MM.1S (cell line): ENCODE data around the gene HDAC6.

Experiments used
- EZH2 ChIP-seq: fragments of 300-600 bp; sonication (generic); optimal IDR thresholded peaks from 2 replicates; pipeline ENCODE3; 2017; ENCODE audit warnings: low read depth, mild to moderate bottlenecking, antibody characterized with exemption, low read length, mixed read lengths
- TF ChIP-seq, protein P1 (sequence below): fragments of 300-600 bp; sonication (generic); IDR thresholded peaks from 2 replicates; pipeline ENCODE4 v1.5.1; 2016; ENCODE audit warnings: antibody characterized with exemption, low read length, mixed read lengths

DNA sequence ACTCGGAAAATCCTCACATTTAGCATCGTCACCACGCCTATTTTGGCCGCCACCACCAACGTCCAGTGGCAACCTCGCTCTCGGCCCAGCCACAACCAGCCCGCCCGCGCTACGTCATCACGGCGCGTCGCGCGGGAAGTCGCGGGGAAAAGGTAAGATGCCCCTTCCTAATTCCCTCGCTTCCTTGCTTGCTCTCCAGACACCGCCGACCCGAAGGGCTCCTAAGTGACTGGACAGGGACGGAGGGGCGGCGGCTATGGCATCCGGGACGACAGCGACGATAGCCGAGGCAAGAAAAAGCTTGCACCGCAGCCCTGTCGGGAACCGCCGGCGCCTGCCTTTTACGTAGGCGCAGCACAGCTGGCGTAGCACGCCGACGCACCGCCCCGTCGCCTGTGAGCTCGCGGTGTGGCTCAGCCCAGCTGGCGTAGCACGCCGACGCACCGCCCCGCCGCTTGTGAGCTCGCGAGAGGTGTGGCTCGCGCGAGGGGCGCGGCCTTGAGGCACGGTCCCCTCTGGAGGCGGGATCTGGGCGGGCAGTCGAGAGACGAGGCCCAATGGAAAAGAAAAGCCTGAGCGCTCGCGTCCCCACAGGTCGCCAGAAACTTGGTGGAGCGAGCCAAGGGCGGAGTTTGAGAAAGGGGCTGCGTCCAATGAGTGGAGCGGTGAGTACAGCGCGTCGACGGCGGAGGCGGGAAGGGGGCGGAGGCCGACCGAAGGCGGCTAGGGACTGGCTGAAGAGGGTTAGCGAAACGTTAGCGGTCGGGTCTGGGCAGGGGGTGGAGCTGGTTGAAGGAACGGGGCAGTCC is at the start of gene HDAC6:
- TF ChIP-seq, protein P1, sequence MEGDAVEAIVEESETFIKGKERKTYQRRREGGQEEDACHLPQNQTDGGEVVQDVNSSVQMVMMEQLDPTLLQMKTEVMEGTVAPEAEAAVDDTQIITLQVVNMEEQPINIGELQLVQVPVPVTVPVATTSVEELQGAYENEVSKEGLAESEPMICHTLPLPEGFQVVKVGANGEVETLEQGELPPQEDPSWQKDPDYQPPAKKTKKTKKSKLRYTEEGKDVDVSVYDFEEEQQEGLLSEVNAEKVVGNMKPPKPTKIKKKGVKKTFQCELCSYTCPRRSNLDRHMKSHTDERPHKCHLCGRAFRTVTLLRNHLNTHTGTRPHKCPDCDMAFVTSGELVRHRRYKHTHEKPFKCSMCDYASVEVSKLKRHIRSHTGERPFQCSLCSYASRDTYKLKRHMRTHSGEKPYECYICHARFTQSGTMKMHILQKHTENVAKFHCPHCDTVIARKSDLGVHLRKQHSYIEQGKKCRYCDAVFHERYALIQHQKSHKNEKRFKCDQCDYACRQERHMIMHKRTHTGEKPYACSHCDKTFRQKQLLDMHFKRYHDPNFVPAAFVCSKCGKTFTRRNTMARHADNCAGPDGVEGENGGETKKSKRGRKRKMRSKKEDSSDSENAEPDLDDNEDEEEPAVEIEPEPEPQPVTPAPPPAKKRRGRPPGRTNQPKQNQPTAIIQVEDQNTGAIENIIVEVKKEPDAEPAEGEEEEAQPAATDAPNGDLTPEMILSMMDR: no peak
- TF ChIP-seq EZH2: no peak
